ENCODE measurements around the gene NRDC.

The NRDC gene

GRCh38 chr1:51916587-51917405, 38.3 kb upstream of the NRDC start:
- no peaks in the 10 kb centered on the region for H3F3A ChIP-seq (ENCODE audit: control insufficient read depth, insufficient read depth)
- H4K20me1 ChIP-seq (ENCODE audit: control insufficient read depth, insufficient read depth, low read depth, low read length): no peaks in the 10 kb centered on the region
- no peaks in the 10 kb centered on the region for H3K9me3 ChIP-seq (ENCODE audit: control insufficient read depth, insufficient read depth, low read length)
- H3K79me2 ChIP-seq (ENCODE audit: control insufficient read depth, low read length): no peaks in the 10 kb centered on the region
- no peaks in the 10 kb centered on the region for H3K36me3 ChIP-seq (ENCODE audit: control insufficient read depth, low read length)
- no peak overlapping the region for H3K4me2 ChIP-seq (ENCODE audit: low read length)
- H3K27me3 ChIP-seq (ENCODE audit: control insufficient read depth, low read length): peaks cover 36% of the 10 kb centered on the region
- H3K4me3 ChIP-seq (ENCODE audit: low read length): no peak overlapping the region
- TF ChIP-seq EZH2phosphoT487 (IDR thresholded peaks at IDR 0.05; ENCODE audit: borderline replicate concordance, low read length): no peak
- TF ChIP-seq, protein P1, sequence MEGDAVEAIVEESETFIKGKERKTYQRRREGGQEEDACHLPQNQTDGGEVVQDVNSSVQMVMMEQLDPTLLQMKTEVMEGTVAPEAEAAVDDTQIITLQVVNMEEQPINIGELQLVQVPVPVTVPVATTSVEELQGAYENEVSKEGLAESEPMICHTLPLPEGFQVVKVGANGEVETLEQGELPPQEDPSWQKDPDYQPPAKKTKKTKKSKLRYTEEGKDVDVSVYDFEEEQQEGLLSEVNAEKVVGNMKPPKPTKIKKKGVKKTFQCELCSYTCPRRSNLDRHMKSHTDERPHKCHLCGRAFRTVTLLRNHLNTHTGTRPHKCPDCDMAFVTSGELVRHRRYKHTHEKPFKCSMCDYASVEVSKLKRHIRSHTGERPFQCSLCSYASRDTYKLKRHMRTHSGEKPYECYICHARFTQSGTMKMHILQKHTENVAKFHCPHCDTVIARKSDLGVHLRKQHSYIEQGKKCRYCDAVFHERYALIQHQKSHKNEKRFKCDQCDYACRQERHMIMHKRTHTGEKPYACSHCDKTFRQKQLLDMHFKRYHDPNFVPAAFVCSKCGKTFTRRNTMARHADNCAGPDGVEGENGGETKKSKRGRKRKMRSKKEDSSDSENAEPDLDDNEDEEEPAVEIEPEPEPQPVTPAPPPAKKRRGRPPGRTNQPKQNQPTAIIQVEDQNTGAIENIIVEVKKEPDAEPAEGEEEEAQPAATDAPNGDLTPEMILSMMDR (IDR thresholded peaks at IDR 0.05; ENCODE audit: low read depth, low read length, poor library complexity, severe bottlenecking): no peak
- H3K9me2 ChIP-seq (replicated peaks; ENCODE audit: control insufficient read depth, low read length): no peaks in the 10 kb centered on the region
- H3K4me1 ChIP-seq (ENCODE audit: control insufficient read depth, low read length): no peaks in the 10 kb centered on the region
- no peak overlapping the region for H3K27ac ChIP-seq (ENCODE audit: low read depth, low read length)

GRCh38 chr1:51915951-51916350, 37.4 kb upstream of the NRDC start:
- Histone ChIP-seq H3K9me2 (replicated peaks; ENCODE audit: control insufficient read depth, low read length) (no peaks in the 10 kb centered on the region), H3K4me2 (ENCODE audit: low read length) (no peak overlapping the region), H3K27ac (ENCODE audit: low read depth, low read length) (no peak overlapping the region), H4K20me1 (ENCODE audit: control insufficient read depth, insufficient read depth, low read depth, low read length) (no peaks in the 10 kb centered on the region), H3K79me2 (ENCODE audit: control insufficient read depth, low read length) (no peaks in the 10 kb centered on the region), H3F3A (ENCODE audit: control insufficient read depth, insufficient read depth) (no peaks in the 10 kb centered on the region), H3K4me1 (ENCODE audit: control insufficient read depth, low read length) (no peaks in the 10 kb centered on the region), H3K36me3 (ENCODE audit: control insufficient read depth, low read length) (no peaks in the 10 kb centered on the region), H3K9me3 (ENCODE audit: control insufficient read depth, insufficient read depth, low read length) (no peaks in the 10 kb centered on the region), H3K27me3 (ENCODE audit: control insufficient read depth, low read length) (peaks cover 31% of the 10 kb centered on the region), H3K4me3 (ENCODE audit: low read length) (no peak overlapping the region)
- TF ChIP-seq EZH2phosphoT487 (IDR thresholded peaks at IDR 0.05; ENCODE audit: borderline replicate concordance, low read length): no peak

- H3K27ac ChIP-seq (ENCODE audit: low read depth, low read length): no peak overlapping the region
- no peaks in the 10 kb centered on the region for H3K36me3 ChIP-seq (ENCODE audit: control insufficient read depth, low read length)
- H3K4me2 ChIP-seq (ENCODE audit: low read length): no peak overlapping the region
- TF ChIP-seq, protein P1 (IDR thresholded peaks at IDR 0.05; ENCODE audit: low read depth, low read length, poor library complexity, severe bottlenecking): no peak
- peaks cover 26% of the 10 kb centered on the region for H3K27me3 ChIP-seq (ENCODE audit: control insufficient read depth, low read length)
- H3K9me2 ChIP-seq (replicated peaks; ENCODE audit: control insufficient read depth, low read length): no peaks in the 10 kb centered on the region
- H3K9me3 ChIP-seq (ENCODE audit: control insufficient read depth, insufficient read depth, low read length): no peaks in the 10 kb centered on the region
- no peaks in the 10 kb centered on the region for H3F3A ChIP-seq (ENCODE audit: control insufficient read depth, insufficient read depth)
- H4K20me1 ChIP-seq (ENCODE audit: control insufficient read depth, insufficient read depth, low read depth, low read length): no peaks in the 10 kb centered on the region
- no peak overlapping the region for H3K4me3 ChIP-seq (ENCODE audit: low read length)
- H3K79me2 ChIP-seq (ENCODE audit: control insufficient read depth, low read length): no peaks in the 10 kb centered on the region
- H3K4me1 ChIP-seq (ENCODE audit: control insufficient read depth, low read length): peaks cover 5% of the 10 kb centered on the region; the same call in 1 of the 2 replicates
Observed at GRCh38 chr1:51912881-51913280, 34.4 kb upstream of the NRDC start.

Measured in DOHH2 (cell line).